ENCODE data around the gene ATAD1.

The ATAD1 gene

GRCh38 chr10:87799860-87800259, 18.2 kb downstream of the ATAD1 start:
- no peak for DNase-seq

DNA sequence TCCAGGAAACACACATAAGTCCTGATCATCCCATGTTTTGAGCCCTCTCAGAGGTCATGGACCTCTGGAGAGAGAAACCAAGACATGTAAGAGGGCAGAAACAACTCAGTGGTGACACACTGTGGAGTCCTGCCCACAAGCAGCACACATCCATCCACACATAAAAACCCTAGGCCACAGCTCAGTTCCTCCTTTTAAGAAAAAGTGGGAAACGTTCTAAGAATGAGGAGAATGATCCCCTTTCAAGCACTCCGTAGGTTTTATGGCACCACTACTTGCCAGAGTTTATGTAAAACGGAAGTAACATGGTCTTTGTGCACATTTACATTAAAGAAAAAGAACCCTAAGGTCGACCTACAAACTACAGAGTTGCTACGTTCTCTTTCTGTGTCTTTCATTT, 19.9 kb downstream of the ATAD1 start:
- no peak for DNase-seq

DNA sequence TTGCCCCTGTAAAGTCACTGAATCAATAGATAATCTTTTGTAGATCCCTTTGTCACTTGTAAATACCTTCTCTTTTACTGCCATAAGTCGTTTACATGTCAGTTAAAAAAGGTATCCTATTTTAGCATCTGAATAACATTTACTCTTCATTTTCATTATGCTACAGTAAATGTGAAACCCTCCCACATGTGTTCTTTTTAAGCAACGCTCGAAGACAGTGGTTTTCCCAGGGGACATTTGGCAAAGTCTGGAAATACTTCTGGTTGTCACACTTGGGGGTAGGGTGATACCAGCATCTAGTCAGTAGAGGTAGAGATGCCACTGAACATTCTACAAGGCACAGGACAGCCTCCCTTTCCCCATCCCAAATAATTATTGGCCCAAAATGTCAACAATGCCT, 23.7 kb downstream of the ATAD1 start:
- no peak for DNase-seq

GRCh38 chr10:87790185-87790584, 27.8 kb downstream of the ATAD1 start:
- no peak for DNase-seq

DNA sequence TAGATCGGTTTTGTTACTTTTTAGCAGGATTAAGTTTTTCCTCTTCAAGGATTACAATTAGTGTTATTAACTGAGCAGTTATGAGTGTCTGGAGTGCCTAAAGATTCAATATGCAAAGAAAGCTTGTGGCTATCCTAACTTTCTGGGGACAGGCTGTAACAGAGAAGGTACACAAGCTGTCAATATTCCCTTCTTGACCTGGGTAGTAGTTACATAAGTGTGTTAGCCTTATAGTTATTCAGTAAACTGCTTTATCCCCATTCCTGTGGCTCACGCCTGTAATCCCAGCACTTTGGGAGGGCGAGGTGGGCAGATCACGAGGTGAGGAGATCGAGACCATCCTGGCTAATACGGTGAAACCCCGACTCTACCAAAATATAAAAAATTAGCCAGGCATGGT, 31.6 kb downstream of the ATAD1 start:
- DNase-seq, result no peak

- no peak for DNase-seq
These were observed 35.3 kb downstream of the ATAD1 start for GRCh38 chr10:87782721-87783120.

GRCh38 chr10:87781545-87781944, 36.5 kb downstream of the ATAD1 start:
- DNase-seq, result no peak

GRCh38 chr10:87776328-87776727, 41.7 kb downstream of the ATAD1 start:
- no peak for DNase-seq

DNA sequence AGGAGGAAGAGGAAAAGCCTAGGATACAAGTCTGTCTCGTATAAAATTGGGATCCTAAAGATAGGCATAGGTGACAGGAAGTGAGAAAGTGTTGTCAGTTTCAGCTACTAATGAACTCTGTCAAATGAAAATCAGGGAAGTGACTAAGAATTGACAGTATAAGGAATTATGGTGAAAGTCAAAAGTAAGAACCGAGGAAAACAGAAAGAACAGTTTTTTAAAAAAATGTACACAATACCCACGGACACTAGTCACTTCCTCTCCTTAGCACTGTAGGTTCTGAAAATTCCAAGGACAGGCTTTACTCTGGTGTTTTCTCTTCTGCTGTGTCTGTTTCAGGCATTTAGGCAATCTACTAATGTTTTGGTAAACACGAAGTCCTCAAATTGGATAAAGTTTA, 42.3 kb downstream of the ATAD1 start:
- no peak for DNase-seq

- DNase-seq, result no peak
These were observed 46.0 kb downstream of the ATAD1 start for GRCh38 chr10:87771871-87772500.

DNA sequence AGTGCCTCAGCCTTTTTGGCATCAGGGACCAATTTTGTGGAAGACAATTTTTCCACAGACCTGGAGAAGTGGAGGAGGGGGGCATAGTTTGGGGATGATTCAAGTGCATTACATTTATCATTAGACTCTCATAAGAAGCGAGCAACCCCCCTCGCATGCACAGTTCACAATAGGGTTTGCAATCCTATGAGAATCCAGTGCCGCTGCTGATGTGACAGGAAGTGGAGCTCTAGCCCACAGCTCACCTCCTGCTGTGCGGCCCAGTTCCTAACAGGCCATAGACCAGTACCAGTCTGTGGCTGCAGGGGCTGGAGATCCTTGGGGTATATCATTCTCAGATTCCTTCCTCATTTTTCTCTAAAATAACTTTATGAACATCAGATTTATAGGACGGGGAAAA, 50.8 kb downstream of the ATAD1 start:
- no peak for DNase-seq

DNA sequence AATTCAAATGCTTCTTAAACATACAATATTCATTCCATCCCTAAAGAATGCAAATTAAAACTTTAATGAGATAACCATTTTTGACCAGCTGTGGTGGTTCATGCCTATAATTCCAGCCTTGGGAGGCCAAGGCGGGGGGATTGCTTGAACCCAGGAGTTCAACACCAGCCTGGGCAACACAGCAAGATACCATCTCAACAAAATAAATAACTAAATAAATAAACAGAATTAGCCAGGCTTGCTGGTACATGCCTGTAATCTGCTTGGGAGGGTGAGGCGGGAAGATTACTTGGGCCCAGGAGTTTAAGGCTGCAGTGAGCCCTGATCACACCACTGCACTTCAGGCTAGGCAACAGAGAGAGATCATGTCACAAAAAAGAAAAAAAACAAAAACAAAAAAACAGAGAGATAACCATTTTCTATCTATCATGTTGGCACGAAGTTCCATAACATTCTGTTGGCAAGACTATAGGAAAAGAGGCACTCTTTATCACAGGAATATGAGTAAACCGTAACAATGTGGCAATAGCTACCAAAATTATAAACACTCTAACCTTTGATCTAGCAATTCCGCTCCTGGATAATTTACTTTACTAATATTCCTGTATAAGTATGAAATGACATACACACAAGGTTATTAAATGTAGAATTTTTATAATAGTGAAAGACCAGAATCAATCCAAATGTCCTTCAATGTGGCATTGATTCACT, 52.2 kb downstream of the ATAD1 start:
- no peak for DNase-seq

DNA sequence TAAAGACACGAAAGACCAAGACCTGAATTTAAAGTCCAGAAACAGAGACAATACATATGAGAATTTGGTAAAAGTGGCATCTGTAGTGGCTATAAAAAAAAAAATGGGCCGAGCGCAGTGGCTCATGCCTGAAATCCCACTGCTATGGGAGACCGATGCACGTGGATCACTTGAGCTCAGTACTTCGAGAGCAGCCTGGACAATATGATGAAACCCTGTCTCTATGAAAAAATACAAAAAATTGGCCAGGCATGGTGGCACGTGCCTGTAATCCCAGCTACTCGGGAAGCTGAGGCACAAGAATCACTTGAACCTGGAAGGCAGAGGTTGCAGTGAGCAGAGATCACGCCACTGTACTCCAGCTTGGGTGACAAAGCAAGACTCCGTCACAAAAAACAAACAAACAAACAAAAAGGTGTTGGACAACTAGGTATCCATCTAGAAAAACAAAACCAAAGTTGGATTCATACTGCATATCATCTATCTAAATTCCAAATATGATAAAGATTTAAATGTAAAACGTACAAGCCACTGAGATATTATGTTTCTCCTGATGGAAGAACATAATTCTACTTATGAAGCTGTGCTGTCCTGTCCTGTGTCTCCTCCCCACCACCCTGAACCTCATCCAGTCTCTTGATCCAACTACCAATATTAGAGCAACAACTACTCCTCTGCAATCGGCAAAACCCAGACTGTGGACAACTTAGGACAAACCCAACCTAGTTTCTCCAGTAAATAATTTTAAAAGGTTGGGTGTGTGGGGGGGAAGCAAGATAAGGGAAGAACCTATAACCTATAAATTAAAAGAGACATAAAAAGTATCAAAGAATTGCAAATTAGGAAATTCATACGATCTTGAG, 53.7 kb downstream of the ATAD1 start:
- DNase-seq, result no peak

DNA sequence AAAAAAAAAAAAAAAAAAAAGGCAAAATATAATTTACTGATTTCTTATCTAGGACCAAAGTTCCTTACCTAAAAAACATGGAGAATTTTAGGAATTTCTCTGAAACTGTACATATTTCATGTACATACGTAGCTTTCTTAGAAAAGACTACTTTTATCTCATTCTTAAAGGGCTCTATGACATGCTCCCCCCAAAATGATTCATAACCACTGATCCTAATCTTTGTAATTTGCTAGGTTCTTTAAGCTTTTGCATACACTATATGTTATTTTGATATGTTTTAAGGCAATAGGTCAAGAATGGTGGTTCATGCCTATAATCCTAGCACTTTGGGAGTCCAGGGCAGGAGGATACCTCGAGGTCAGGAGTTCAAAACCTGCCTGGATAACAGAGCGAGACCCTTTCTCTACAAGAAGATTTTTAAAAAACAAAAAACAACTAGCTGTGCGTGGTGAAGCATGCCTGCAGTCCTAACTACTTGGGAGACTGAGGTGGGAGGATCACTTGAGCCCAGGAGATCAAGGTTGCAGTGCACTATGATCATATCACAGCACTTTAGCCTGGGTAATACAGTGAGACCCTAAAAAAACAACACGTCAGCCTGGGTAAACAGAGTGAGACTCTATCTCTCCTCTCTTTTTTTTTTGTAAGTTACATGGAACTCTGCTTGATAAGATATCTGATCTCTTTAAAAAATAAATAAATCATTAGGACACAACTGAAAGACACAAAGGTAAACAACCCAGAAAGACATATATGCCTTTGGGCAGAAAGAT, 54.8 kb downstream of the ATAD1 start:
- DNase-seq, result no peak

GRCh38 chr10:87761892-87762291, 56.1 kb downstream of the ATAD1 start:
- DNase-seq, result no peak

GRCh38 chr10:87761153-87761552, 56.9 kb downstream of the ATAD1 start:
- DNase-seq, result no peak

- DNase-seq, result no peak
These were observed 57.7 kb downstream of the ATAD1 start for GRCh38 chr10:87760195-87760905.

GRCh38 chr10:87759551-87759950, 58.5 kb downstream of the ATAD1 start:
- DNase-seq, result no peak

- DNase-seq, result no peak
These were observed 60.3 kb downstream of the ATAD1 start for GRCh38 chr10:87757685-87758084.

- no peak for DNase-seq
These were observed 63.8 kb downstream of the ATAD1 start for GRCh38 chr10:87753995-87754866.

GRCh38 chr10:87752566-87752965, 65.5 kb downstream of the ATAD1 start:
- DNase-seq, result no peak

All from activated CD8-positive, alpha-beta memory T cell treated with anti-CD3 and anti-CD28 coated beads, Interleukin-2, amount 50 U/mL, for 48 hours (primary cell).